Smooth muscle cell (in vitro differentiated cells): ENCODE measurements around the gene LYZL1. TPM values are rescaled to one million over a fixed set of nuclear protein-coding genes. Genes with fewer than 3 reads are reported as not detected.

Experiments
- DNase-seq: peaks from one replicate; lab custom pipeline; 2025; ENCODE audit not compliant: unreplicated experiment; lab: John Stamatoyannopoulos, UW
- H2AFZ ChIP-seq: fragments of 200-600 bp; sonication (generic); 2 replicates; pipeline ENCODE4 v1.6.0; 2016; ENCODE audit warnings: antibody characterized with exemption, low read depth, mild to moderate bottlenecking
- H3F3A ChIP-seq: fragments of 200-600 bp; sonication (generic); 2 replicates; pipeline ENCODE4 v1.6.0; 2017; ENCODE audit warnings: antibody characterized with exemption, low read depth
- H3K27ac ChIP-seq: fragments of 200-600 bp; sonication (generic); 2 replicates; pipeline ENCODE4 v1.5.1; 2016; ENCODE audit warnings: low read depth, mild to moderate bottlenecking
- H3K27me3 ChIP-seq: fragments of 200-600 bp; sonication (generic); 2 replicates; pipeline ENCODE4 v1.6.1; 2016; ENCODE audit warnings: low read depth, mild to moderate bottlenecking
- H3K36me3 ChIP-seq: fragments of 200-600 bp; sonication (generic); 2 replicates; pipeline ENCODE4 v1.5.1; 2016; ENCODE audit warnings: low read depth
- H3K4me1 ChIP-seq: fragments of 200-600 bp; sonication (generic); 2 replicates; pipeline ENCODE4 v1.5.1; 2016; ENCODE audit warnings: low read depth
- H3K4me2 ChIP-seq: fragments of 200-600 bp; sonication (generic); 2 replicates; pipeline ENCODE4 v1.6.0; 2016; ENCODE audit warnings: mild to moderate bottlenecking
- H3K4me3 ChIP-seq: fragments of 200-600 bp; sonication (generic); 2 replicates; pipeline ENCODE4 v1.5.1; 2016; ENCODE audit warnings: mild to moderate bottlenecking
- H3K79me2 ChIP-seq: fragments of 200-600 bp; sonication (generic); 2 replicates; pipeline ENCODE4 v1.6.0; 2016; ENCODE audit warnings: low read depth, mild to moderate bottlenecking
- H3K9ac ChIP-seq: fragments of 200-600 bp; sonication (generic); 2 replicates; pipeline ENCODE4 v1.6.0; 2016; ENCODE audit warnings: low read depth
- H3K9me3 ChIP-seq: fragments of 200-600 bp; sonication (generic); replicated peaks from 2 replicates; pipeline ENCODE4 v1.5.1; 2016; ENCODE audit warnings: low read depth
- H4K20me1 ChIP-seq: fragments of 200-600 bp; sonication (generic); 2 replicates; pipeline ENCODE4 v1.6.0; 2016; ENCODE audit warnings: low read depth
- CTCF ChIP-seq: fragments of 200-600 bp; sonication (generic); IDR thresholded peaks from 2 replicates; pipeline ENCODE4 v1.5.1; 2017; ENCODE audit warnings: borderline replicate concordance, mild to moderate bottlenecking, antibody characterized with exemption; ENCODE audit not compliant: insufficient read depth, poor library complexity, severe bottlenecking
- WGBS: methylation state at CpG from one replicate; pipeline ENCODE4 v1.1.7; 2016; ENCODE audit warnings: low lambda C conversion rate; 5-methylcytosine and 5-hydroxymethylcytosine counted together
- polyA plus RNA-seq: library from polyadenylated mRNA; unstranded; fragments of >200 nt; fragmentation: Nextera tagmentation; extraction: Ambion mirVana; gene quantifications from 2 replicates; pipeline ENCODE4 v1.2.1, GENCODE V29; 2016
- total RNA-seq: library from RNA; depleted of rRNA; stranded (reverse); fragments of >200 nt; gene quantifications from 2 replicates; pipeline ENCODE4 v1.2.3, GENCODE V29; 2014

LYZL1 gene
- total and polyA plus RNA-seq, 2 experiments from 2014 or later: not detected

- 95% methylated on average over 2 of the region's 2 CpGs for WGBS
- H3K27ac ChIP-seq: no peak overlapping the region
- H3K4me2 ChIP-seq: no peak overlapping the region
- H3K9me3 ChIP-seq: no peaks in the 10 kb centered on the region
- no peaks in the 10 kb centered on the region for H3K27me3 ChIP-seq
- no peaks in the 10 kb centered on the region for H3F3A ChIP-seq
- H3K4me1 ChIP-seq: no peaks in the 10 kb centered on the region
- H3K4me3 ChIP-seq: no peak overlapping the region
- no peaks in the 10 kb centered on the region for H4K20me1 ChIP-seq
- H2AFZ ChIP-seq: no peak overlapping the region
- no peaks in the 10 kb centered on the region for H3K36me3 ChIP-seq
- H3K9ac ChIP-seq: no peak overlapping the region
- no peaks in the 10 kb centered on the region for H3K79me2 ChIP-seq
- no peak for TF ChIP-seq CTCF
- DNase-seq: no peak
Observed at GRCh38 chr10:29326299-29326698, 37.4 kb downstream of the LYZL1 start.

GRCh38 chr10:29326886-29327745 is 38.2 kb downstream of the LYZL1 start:
- Histone ChIP-seq H3K4me2 (no peak overlapping the region), H3K4me1 (no peaks in the 10 kb centered on the region), H3K27ac (no peak overlapping the region), H2AFZ (no peak overlapping the region), H3K27me3 (no peaks in the 10 kb centered on the region), H3K36me3 (no peaks in the 10 kb centered on the region), H3K9me3 (no peaks in the 10 kb centered on the region), H3K4me3 (no peak overlapping the region), H3K79me2 (no peaks in the 10 kb centered on the region), H3F3A (no peaks in the 10 kb centered on the region), H4K20me1 (no peaks in the 10 kb centered on the region), H3K9ac (no peak overlapping the region)
- no peak for TF ChIP-seq CTCF
- WGBS: 90% methylated on average over 10 of the region's 10 CpGs
- DNase-seq: no peak

GRCh38 chr10:29327746-29328102 is 38.9 kb downstream of the LYZL1 start:
- TF ChIP-seq CTCF: no peak
- no peak overlapping the region for H3K9ac ChIP-seq
- no peak for DNase-seq
- no peaks in the 10 kb centered on the region for H3K4me1 ChIP-seq
- H2AFZ ChIP-seq: no peak overlapping the region
- H3K4me3 ChIP-seq: no peak overlapping the region
- 98% methylated on average over 6 of the region's 6 CpGs for WGBS
- H3K36me3 ChIP-seq: no peaks in the 10 kb centered on the region
- no peaks in the 10 kb centered on the region for H3F3A ChIP-seq
- H3K27ac ChIP-seq: no peak overlapping the region
- H3K79me2 ChIP-seq: no peaks in the 10 kb centered on the region
- H3K9me3 ChIP-seq: no peaks in the 10 kb centered on the region
- H4K20me1 ChIP-seq: no peaks in the 10 kb centered on the region
- H3K4me2 ChIP-seq: no peak overlapping the region
- no peaks in the 10 kb centered on the region for H3K27me3 ChIP-seq

- Histone ChIP-seq H3F3A (no peaks in the 10 kb centered on the region), H3K9ac (no peak overlapping the region), H3K27ac (no peak overlapping the region), H3K36me3 (no peaks in the 10 kb centered on the region), H3K4me2 (no peak overlapping the region), H3K9me3 (no peaks in the 10 kb centered on the region), H4K20me1 (no peaks in the 10 kb centered on the region), H3K27me3 (no peaks in the 10 kb centered on the region), H3K4me1 (no peaks in the 10 kb centered on the region), H2AFZ (no peak overlapping the region), H3K4me3 (no peak overlapping the region), H3K79me2 (no peaks in the 10 kb centered on the region)
- WGBS: 49% methylated on average over 3 of the region's 3 CpGs
- DNase-seq: no peak
- no peak for TF ChIP-seq CTCF
Observed at GRCh38 chr10:29328983-29329382, 40.1 kb downstream of the LYZL1 start.
